ENCODE results near the gene RHPN2.
"Not testable (repeated sequence)": the region's sequence is repeated elsewhere in the genome, so short reads cannot be mapped to it uniquely, and the experiment has no call there.

Gene RHPN2

GRCh38 chr19:33026602-33027001 is 38.1 kb downstream of the RHPN2 start:
- DNase-seq = not testable (repeated sequence)

GRCh38 chr19:33025468-33026238 is 39.0 kb downstream of the RHPN2 start:
- not testable (repeated sequence) for DNase-seq

GRCh38 chr19:33024398-33024797 is 40.3 kb downstream of the RHPN2 start:
- no peak for DNase-seq

GRCh38 chr19:33022472-33023116 is 42.1 kb downstream of the RHPN2 start:
- no peak for DNase-seq

GRCh38 chr19:33010891-33011290 is 53.8 kb downstream of the RHPN2 start:
- DNase-seq = not testable (repeated sequence)

GRCh38 chr19:33008738-33009137 is 56.0 kb downstream of the RHPN2 start:
- no peak for DNase-seq

GRCh38 chr19:33005440-33005839 is 59.2 kb downstream of the RHPN2 start:
- DNase-seq = no peak

GRCh38 chr19:33003424-33004024 is 61.2 kb downstream of the RHPN2 start:
- not testable (repeated sequence) for DNase-seq

GRCh38 chr19:33002126-33002865 is 62.4 kb downstream of the RHPN2 start:
- DNase-seq = not testable (repeated sequence)

- DNase-seq = no peak
Observed at GRCh38 chr19:33000910-33001309, 63.8 kb downstream of the RHPN2 start.

GRCh38 chr19:33000510-33000909 is 64.2 kb downstream of the RHPN2 start:
- peak in 1 of 5 experiments; percentile 71 for DNase-seq

- DNase-seq = no peak
Observed at GRCh38 chr19:32998722-32999121, 66.0 kb downstream of the RHPN2 start.

GRCh38 chr19:32997716-32998355 is 66.9 kb downstream of the RHPN2 start:
- no peak for DNase-seq

- DNase-seq = not testable (repeated sequence)
Observed at GRCh38 chr19:32997061-32997464, 67.6 kb downstream of the RHPN2 start.

GRCh38 chr19:32995966-32996365 is 68.7 kb downstream of the RHPN2 start:
- DNase-seq = not testable (repeated sequence)

GRCh38 chr19:32988724-32989123 is 76.0 kb downstream of the RHPN2 start:
- no peak for DNase-seq

GRCh38 chr19:32988254-32988653 is 76.4 kb downstream of the RHPN2 start:
- not testable (repeated sequence) for DNase-seq

GRCh38 chr19:32982488-32982887 is 82.2 kb downstream of the RHPN2 start:
- DNase-seq = not testable (repeated sequence)

GRCh38 chr19:32979807-32980206 is 84.9 kb downstream of the RHPN2 start:
- DNase-seq = not testable (repeated sequence)

- not testable (repeated sequence) for DNase-seq
Observed at GRCh38 chr19:32977813-32978212, 86.9 kb downstream of the RHPN2 start.

- no peak for DNase-seq
Observed at GRCh38 chr19:32977280-32977679, 87.4 kb downstream of the RHPN2 start.

- peak; percentile 4 to 66 (median 46) for DNase-seq
Observed at GRCh38 chr19:32976223-32976805, 88.4 kb downstream of the RHPN2 start.
